GM13976 (cell line): ENCODE results near the gene RO60.
"Not testable (repeated sequence)": the region's sequence is repeated elsewhere in the genome, so short reads cannot be mapped to it uniquely, and the experiment has no call there.

Experiments
- DNase-seq: peaks from one replicate; pipeline ENCODE4 v3.0.0; 2012; ENCODE audit warnings: low spot score
- CTCF ChIP-seq: IDR thresholded peaks from 2 replicates; pipeline ENCODE4 v1.5.1; 2012; ENCODE audit warnings: borderline replicate concordance, mild to moderate bottlenecking; ENCODE audit not compliant: insufficient read depth; ENCODE audit errors: extremely low read depth, missing control alignments, control extremely low read depth
- in situ Hi-C: fragments of 300-500 bp; cut with MboI; formaldehyde crosslinking; loops from one replicate; pipeline ENCODE4 v1.12.0; 2022; ENCODE audit warnings: low sequenced_read_pairs, mixed read lengths, inconsistent platforms; ENCODE audit not compliant: unreplicated experiment

RO60 gene

GRCh38 chr1:193019442-193020026 lies 39.9 kb upstream of the RO60 start:
- peak; percentile 18 for DNase-seq
- in situ Hi-C loops: loop anchor here (10.0 to 25.0 kb wide), 2 partner anchors 207 to 545 kb away; partner anchors contain the start of gene RGS2
- TF ChIP-seq CTCF: peak; percentile 11

GRCh38 chr1:193025218-193025617 lies 34.2 kb upstream of the RO60 start:
- TF ChIP-seq CTCF: no peak
- in situ Hi-C loops: no loop called here
- DNase-seq: no peak

DNA sequence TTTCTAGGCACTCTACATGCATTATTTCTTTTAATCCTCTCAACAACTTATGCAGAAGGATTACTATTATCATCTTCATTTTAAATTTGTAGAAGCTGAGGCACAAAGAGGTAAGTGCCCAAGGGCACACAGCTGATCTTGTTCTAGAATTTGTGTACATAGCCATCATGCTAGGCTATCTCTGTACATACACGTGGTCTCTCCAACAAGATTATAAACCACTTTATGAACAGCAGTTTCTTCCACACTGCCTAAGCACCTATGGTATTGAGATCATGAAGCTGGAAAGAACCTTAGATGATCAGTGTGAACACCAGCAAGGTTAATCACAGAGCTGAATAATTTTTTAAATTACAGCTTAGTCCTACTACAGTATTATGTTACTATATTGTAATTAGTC lies 29.1 kb upstream of the RO60 start:
- in situ Hi-C loops: no loop called here
- DNase-seq: no peak
- no peak for TF ChIP-seq CTCF

DNA sequence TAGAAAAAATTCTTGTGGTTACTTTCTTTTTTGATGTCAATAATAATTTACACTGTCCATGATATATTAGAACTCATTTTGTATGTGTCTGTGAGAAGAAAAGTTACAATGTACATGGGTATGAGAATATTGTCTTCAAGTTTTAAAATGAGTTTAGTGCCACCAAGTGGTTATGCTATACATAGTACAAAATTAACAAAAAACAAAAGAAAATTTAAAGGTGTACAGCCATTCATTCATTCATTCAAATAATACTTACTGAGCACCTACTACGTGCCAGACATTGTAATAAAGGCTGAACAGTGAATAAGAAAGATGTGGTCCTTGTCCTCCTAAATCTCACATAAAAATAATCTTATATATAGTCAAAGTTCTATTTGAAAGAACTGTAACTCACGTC lies 28.0 kb upstream of the RO60 start:
- no peak for TF ChIP-seq CTCF
- DNase-seq: peak; percentile 8
- in situ Hi-C loops: no loop called here

DNA sequence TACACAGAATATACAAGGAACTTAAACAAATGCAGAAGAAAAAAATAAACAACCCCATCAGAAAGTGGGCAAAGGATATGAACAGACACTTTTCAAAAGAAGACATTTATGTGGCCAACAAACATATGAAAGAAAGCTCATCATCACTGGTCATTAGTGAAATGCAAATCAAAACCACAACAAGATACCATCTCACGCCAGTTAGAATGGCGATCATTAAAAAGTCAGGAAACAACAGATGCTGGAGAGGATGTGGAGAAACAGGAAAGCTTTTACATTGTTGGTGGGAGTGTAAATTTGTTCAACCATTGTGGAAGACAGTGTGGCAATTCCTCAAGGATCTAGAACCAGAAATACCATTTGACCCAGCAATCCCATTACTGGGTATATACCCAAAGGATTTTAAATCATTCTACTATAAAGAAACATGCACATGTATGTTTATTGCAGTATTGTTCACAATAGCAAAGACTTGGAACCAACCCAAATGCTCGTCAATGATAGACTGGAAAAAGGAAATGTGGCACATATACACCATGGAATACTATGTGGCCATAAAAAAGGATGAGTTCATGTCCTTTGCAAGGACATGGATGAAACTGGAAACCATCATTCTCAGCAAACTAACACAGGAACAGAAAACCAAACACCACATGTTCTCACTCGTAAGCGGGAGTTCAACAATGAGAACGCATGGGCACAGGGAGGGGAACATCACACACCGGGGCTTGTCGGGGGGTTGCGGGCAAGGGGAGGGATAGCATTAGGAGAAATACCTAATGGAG lies 26.6 kb upstream of the RO60 start:
- in situ Hi-C loops, DNase-seq: not testable (repeated sequence)

DNA sequence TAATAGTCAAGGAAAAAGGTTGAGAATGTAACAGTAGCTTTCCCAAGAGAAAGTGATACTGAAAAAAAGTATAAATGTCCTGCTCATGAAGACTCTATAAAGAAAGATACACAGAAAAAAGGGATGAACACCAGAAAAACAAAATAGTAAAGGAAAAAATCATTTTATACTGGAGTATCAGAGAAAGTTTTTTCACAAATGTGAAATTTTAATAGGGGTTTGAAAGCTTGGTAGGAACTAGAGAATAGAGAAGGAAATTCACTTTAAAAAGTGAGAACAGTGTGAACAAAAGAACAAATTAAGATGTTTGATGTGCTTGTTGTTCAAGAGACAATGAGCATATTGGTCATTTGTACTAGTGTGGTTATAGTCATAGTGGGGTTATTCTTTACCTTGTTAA lies 25.8 kb upstream of the RO60 start:
- in situ Hi-C loops: no loop called here
- DNase-seq: no peak
- no peak for TF ChIP-seq CTCF

GRCh38 chr1:193036337-193037047 lies 22.9 kb upstream of the RO60 start:
- no peak for TF ChIP-seq CTCF

More at GRCh38 chr1:193036337-193037047, 22.9 kb upstream of the RO60 start:
- in situ Hi-C loops: no loop called here
- no peak for DNase-seq
